ENCODE results near the gene SGCD.

Gene SGCD

DNA sequence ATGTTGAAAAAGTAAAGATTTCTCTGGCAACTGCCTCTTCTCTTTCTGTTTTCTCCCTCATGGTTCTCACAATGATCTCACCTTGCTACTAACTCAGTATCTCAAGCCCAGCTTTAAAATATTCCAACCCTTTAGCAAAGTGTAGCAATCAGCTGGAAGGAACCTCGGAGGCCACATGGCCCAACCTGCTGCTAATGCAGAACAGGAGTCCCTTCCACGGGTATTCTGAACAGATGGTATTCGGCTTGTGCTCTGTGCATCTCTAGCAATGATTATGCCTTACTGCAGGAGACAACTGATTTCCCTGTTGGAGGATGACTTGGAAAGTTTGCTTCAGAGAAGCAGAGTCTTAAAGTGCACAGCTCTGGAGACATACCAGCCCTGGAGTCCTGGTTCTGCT, 371.4 kb downstream of the SGCD start:
- Histone ChIP-seq H3K9me3 (ENCODE audit: control insufficient read depth, insufficient read depth, low read depth, low read length) (no peaks in the 10 kb centered on the region), H3K4me3 (ENCODE audit: low read depth, low read length) (no peak overlapping the region), H3K4me1 (ENCODE audit: control insufficient read depth, insufficient read depth, low read length) (no peaks in the 10 kb centered on the region), H3K36me3 (ENCODE audit: control insufficient read depth in 2 of 2, insufficient read depth in 1 of 2, low read length in 2 of 2) (no peaks in the 10 kb centered on the region), H3K27ac (ENCODE audit: extremely low read depth, low read depth, low read length) (no peak overlapping the region)
- TF ChIP-seq ZBTB1 (tag by site-specific recombination; IDR thresholded peaks at IDR 0.05) (no peak), ZNF626 (tag by site-specific recombination; IDR thresholded peaks at IDR 0.05) (no peak), PRDM4 (tag by site-specific recombination; IDR thresholded peaks at IDR 0.05) (no peak), ZNF138 (tag by site-specific recombination; IDR thresholded peaks at IDR 0.05; ENCODE audit: borderline replicate concordance) (no peak), ZNF23 (tag by site-specific recombination; IDR thresholded peaks at IDR 0.05; ENCODE audit: borderline replicate concordance) (no peak), WT1 (tag by site-specific recombination; IDR thresholded peaks at IDR 0.05) (no peak), ZNF473 (tag by site-specific recombination; IDR thresholded peaks at IDR 0.05) (no peak), ZNF354C (tag by site-specific recombination; IDR thresholded peaks at IDR 0.05; ENCODE audit: borderline replicate concordance, low read depth) (no peak), ZNF777 (tag by site-specific recombination; IDR thresholded peaks at IDR 0.05; ENCODE audit: borderline replicate concordance) (no peak), ZNF747 (tag by site-specific recombination; IDR thresholded peaks at IDR 0.05) (no peak), ZNF423 (tag by site-specific recombination; IDR thresholded peaks at IDR 0.05) (no peak), ZNF561 (tag by site-specific recombination; IDR thresholded peaks at IDR 0.05; ENCODE audit: borderline replicate concordance) (no peak), ZFP3 (tag by site-specific recombination; IDR thresholded peaks at IDR 0.05; ENCODE audit: low read depth) (no peak), GLIS1 (tag by site-specific recombination; IDR thresholded peaks at IDR 0.05) (no peak), ZNF133 (tag by site-specific recombination; IDR thresholded peaks at IDR 0.05) (no peak), ZNF660 (tag by site-specific recombination; IDR thresholded peaks at IDR 0.05) (no peak), ZNF223 (tag by site-specific recombination; IDR thresholded peaks at IDR 0.05) (no peak)
- TF ChIP-seq, protein P1, sequence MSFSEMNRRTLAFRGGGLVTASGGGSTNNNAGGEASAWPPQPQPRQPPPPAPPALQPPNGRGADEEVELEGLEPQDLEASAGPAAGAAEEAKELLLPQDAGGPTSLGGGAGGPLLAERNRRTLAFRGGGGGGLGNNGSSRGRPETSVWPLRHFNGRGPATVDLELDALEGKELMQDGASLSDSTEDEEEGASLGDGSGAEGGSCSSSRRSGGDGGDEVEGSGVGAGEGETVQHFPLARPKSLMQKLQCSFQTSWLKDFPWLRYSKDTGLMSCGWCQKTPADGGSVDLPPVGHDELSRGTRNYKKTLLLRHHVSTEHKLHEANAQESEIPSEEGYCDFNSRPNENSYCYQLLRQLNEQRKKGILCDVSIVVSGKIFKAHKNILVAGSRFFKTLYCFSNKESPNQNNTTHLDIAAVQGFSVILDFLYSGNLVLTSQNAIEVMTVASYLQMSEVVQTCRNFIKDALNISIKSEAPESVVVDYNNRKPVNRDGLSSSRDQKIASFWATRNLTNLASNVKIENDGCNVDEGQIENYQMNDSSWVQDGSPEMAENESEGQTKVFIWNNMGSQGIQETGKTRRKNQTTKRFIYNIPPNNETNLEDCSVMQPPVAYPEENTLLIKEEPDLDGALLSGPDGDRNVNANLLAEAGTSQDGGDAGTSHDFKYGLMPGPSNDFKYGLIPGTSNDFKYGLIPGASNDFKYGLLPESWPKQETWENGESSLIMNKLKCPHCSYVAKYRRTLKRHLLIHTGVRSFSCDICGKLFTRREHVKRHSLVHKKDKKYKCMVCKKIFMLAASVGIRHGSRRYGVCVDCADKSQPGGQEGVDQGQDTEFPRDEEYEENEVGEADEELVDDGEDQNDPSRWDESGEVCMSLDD (tag by site-specific recombination; IDR thresholded peaks at IDR 0.05): no peak
- ChIA-PET CTCF (no interaction called here), POLR2A (no interaction called here)

DNA sequence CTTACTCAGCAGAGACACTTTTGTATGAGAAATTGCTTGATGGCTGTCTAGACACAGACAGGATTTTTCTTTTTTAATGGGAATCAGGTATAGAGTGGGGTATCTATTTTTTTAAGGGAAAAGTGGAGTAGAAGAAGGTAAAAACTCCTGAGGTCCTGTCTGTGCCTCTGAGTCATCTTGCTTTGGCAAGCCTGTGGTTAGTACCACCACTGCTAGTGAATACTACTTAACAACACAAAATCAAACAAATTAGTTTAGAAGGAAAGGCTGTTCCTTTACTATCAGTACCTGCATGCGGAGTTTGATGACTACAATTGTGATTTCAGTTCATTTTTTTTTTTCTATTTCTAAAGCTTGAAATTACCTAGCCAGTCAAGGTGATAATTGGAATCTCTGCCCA, 372.2 kb downstream of the SGCD start:
- POLR2A ChIA-PET: no interaction called here
- H3K4me3 ChIP-seq (ENCODE audit: low read depth, low read length): no peak overlapping the region
- no peaks in the 10 kb centered on the region for H3K4me1 ChIP-seq (ENCODE audit: control insufficient read depth, insufficient read depth, low read length)
- no peaks in the 10 kb centered on the region for H3K9me3 ChIP-seq (ENCODE audit: control insufficient read depth, insufficient read depth, low read depth, low read length)
- H3K36me3 ChIP-seq (ENCODE audit: control insufficient read depth in 2 of 2, insufficient read depth in 1 of 2, low read length in 2 of 2): no peaks in the 10 kb centered on the region
- CTCF ChIA-PET: no interaction called here
- H3K27ac ChIP-seq (ENCODE audit: extremely low read depth, low read depth, low read length): no peak overlapping the region
- TF ChIP-seq ZNF843 (tag by site-specific recombination; IDR thresholded peaks at IDR 0.05): no peak
- no peak for TF ChIP-seq GLIS1 (tag by site-specific recombination; IDR thresholded peaks at IDR 0.05)
- no peak for TF ChIP-seq ZNF580 (tag by site-specific recombination; IDR thresholded peaks at IDR 0.05)
- TF ChIP-seq ZSCAN23 (tag by site-specific recombination; IDR thresholded peaks at IDR 0.05): no peak
- no peak for TF ChIP-seq ZNF629 (tag by site-specific recombination; IDR thresholded peaks at IDR 0.05)
- TF ChIP-seq ZBTB8A (tag by site-specific recombination; IDR thresholded peaks at IDR 0.05): no peak
- no peak for TF ChIP-seq MZF1 (tag by site-specific recombination; IDR thresholded peaks at IDR 0.05; ENCODE audit: borderline replicate concordance)
- no peak for TF ChIP-seq BCL11B (tag by site-specific recombination; IDR thresholded peaks at IDR 0.05; ENCODE audit: low read depth)
- no peak for TF ChIP-seq ZNF677 (tag by site-specific recombination; IDR thresholded peaks at IDR 0.05)
- no peak for TF ChIP-seq ZNF626 (tag by site-specific recombination; IDR thresholded peaks at IDR 0.05)
- no peak for TF ChIP-seq ZNF473 (tag by site-specific recombination; IDR thresholded peaks at IDR 0.05)
- TF ChIP-seq KLF9 (tag by site-specific recombination; IDR thresholded peaks at IDR 0.05; ENCODE audit: low read depth): no peak
- TF ChIP-seq, protein P2, sequence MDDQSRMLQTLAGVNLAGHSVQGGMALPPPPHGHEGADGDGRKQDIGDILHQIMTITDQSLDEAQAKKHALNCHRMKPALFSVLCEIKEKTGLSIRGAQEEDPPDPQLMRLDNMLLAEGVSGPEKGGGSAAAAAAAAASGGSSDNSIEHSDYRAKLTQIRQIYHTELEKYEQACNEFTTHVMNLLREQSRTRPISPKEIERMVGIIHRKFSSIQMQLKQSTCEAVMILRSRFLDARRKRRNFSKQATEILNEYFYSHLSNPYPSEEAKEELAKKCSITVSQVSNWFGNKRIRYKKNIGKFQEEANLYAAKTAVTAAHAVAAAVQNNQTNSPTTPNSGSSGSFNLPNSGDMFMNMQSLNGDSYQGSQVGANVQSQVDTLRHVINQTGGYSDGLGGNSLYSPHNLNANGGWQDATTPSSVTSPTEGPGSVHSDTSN (CRISPR knock-in tag; IDR thresholded peaks at IDR 0.05): no peak
- no peak for TF ChIP-seq ZNF449 (tag by site-specific recombination; IDR thresholded peaks at IDR 0.05)

Data from HEK293 (cell line).